HG03025 (cell line): ENCODE results near the gene PRDX4.
"Not testable (repeated sequence)": the region's sequence is repeated elsewhere in the genome, so short reads cannot be mapped to it uniquely, and the experiment has no call there.

ENCODE experiments used
- ATAC-seq: cut with Tn5 transposase; IDR thresholded peaks from one replicate; pipeline ENCODE4 v1.9.1; 2021; ENCODE audit warnings: mild to moderate bottlenecking, moderate library complexity; ENCODE audit not compliant: unreplicated experiment, low FRiP score

PRDX4 gene

GRCh38 chrX:23670528-23670927 lies 3.2 kb downstream of the PRDX4 start:
- no peak for ATAC-seq

DNA sequence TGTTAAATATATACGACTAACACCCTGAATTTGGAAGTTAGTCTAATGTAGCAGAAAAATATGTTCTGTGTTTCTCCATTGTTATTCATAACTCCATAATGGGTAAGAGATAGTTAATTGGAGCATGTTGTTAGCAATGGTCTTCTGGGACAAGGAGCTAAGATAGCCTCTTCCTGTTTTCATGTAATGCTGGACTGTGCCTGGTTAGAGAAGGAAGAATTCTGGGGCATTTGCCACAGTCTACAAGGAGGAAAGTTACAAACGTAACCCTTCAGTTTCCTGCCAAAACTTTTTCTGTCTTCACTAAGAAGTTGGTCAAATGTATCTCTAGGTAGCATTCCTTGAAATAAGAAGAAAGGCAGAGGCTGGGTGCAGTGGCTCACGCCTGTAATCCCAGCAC lies 5.8 kb downstream of the PRDX4 start:
- ATAC-seq = no peak

- ATAC-seq = not testable (repeated sequence)
Measured at GRCh38 chrX:23676486-23676885, 9.2 kb downstream of the PRDX4 start.

DNA sequence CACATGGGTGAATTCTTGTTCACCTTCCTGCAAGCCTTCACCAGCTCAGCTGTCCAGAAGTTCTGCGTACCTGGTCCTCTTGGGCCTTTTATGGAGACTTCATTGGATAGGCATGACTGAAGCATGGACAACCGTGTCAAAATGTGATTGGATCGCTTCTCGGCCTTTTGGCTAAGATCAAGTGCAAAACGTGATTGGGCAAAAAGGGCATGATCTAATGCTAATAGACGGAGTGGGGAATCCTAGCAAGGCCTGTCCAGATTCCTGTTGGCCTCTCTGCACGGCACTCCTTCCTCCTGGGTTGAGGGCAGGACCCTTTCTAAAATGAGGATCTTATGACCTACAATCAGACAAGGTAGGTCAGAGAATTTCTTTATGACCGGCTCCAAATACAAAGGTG lies 24.9 kb downstream of the PRDX4 start:
- no peak for ATAC-seq

GRCh38 chrX:23694606-23695005 lies 27.3 kb downstream of the PRDX4 start:
- no peak for ATAC-seq

DNA sequence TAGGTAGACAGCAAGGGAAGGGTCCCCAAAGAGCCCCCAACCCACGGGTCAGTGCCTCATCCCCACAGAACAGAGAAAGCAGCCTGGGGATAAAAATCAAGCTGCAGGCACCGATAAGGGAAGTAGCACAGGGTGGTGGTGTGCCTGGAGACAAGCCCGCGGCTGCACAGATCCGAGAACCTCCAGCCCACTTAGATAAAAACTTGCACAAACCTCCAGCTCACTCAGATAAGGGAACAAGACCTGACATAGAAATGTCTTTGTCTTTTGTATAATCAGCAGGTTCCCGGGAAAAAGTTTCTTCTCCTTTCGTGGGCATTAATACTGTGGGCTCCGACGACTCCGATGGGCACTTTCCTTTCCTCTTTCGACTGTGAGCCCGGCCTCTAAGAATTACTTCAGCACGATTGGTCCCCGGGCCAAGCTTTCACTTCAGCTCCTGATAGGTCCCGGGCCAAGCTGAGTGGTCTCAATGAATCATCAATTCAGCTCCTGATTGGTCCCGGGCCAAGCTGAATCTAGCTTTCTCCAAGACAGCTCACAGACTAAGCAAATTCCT lies 32.4 kb downstream of the PRDX4 start:
- ATAC-seq = no peak

GRCh38 chrX:23704673-23705206 lies 37.4 kb downstream of the PRDX4 start:
- no peak for ATAC-seq

- no peak for ATAC-seq
Measured at GRCh38 chrX:23705235-23705634, 37.9 kb downstream of the PRDX4 start.

GRCh38 chrX:23720117-23720677 lies 52.9 kb downstream of the PRDX4 start:
- ATAC-seq = no peak

DNA sequence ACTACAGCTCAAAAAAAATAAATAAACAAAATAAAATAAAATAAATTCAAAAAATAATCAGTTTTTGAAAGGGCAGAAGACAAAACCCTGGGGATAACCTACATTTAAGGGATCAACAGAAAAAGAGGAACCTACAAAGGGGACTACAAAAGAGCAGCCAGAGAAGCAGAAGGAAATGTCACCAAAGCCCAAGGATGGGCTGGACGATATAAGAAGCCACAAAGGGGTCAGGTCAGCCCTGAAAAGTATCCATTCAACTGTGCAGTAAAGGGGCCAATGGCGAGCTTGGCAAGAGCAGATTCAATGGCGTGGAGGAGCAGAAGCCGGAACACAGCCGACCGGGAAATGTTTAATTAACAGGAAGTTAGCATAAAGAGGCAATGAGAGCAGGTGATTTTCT lies 58.9 kb downstream of the PRDX4 start:
- no peak for ATAC-seq

DNA sequence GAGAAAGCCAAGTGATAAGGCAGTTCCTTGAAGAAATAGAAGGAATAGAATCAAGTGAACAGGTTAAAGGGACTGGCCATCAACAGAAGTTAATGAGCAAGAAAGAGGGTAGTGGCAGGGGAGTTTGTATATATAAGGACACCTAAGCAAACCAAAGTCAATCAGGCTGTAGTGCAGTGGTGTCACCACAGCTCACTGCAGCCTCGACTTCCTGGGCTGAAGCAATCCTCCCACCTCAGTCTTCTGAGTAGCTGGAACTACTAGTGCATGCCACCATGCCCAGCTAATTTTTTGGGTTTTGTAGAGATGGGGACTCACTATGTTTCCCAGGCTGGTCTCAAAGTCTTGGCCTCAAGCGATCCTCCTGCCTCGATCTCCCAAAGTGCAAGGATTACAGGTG lies 59.9 kb downstream of the PRDX4 start:
- ATAC-seq = no peak

GRCh38 chrX:23729214-23729613 lies 61.9 kb downstream of the PRDX4 start:
- no peak for ATAC-seq

GRCh38 chrX:23731951-23732350 lies 64.7 kb downstream of the PRDX4 start:
- ATAC-seq = no peak

- ATAC-seq = peak; percentile 78
Measured at GRCh38 chrX:23732704-23733103, 65.4 kb downstream of the PRDX4 start.
